Measurements from ENCODE around the gene RGS7. TPM values are rescaled to one million over a fixed set of nuclear protein-coding genes. Genes with fewer than 3 reads are reported as not detected.

Gene RGS7
- total RNA-seq, 2 donors from 2014 or later = not detected

DNA sequence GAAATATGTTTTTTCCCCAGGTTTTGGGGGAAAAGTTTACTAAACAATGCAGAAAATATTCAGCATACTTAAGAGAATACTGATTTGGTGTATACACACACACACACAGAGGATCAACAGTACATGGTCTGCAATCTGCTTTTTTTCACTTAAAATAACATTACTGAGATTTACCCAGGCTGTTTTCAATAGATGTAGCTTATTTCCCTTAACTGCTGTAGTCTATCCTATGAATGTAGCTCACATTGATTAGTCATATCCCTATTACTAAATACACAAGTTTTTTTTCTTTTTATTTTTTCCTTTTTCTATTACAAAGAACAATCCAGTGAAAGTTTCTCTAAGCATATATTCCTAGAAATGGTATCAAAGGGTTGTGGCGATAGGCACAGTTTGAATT, 478.4 kb downstream of the RGS7 start:
- TF ChIP-seq, protein P1, sequence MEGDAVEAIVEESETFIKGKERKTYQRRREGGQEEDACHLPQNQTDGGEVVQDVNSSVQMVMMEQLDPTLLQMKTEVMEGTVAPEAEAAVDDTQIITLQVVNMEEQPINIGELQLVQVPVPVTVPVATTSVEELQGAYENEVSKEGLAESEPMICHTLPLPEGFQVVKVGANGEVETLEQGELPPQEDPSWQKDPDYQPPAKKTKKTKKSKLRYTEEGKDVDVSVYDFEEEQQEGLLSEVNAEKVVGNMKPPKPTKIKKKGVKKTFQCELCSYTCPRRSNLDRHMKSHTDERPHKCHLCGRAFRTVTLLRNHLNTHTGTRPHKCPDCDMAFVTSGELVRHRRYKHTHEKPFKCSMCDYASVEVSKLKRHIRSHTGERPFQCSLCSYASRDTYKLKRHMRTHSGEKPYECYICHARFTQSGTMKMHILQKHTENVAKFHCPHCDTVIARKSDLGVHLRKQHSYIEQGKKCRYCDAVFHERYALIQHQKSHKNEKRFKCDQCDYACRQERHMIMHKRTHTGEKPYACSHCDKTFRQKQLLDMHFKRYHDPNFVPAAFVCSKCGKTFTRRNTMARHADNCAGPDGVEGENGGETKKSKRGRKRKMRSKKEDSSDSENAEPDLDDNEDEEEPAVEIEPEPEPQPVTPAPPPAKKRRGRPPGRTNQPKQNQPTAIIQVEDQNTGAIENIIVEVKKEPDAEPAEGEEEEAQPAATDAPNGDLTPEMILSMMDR (IDR thresholded peaks at IDR 0.05) = no peak
- H3K27ac ChIP-seq = no peak overlapping the region
- H3K4me1 ChIP-seq = no peaks in the 10 kb centered on the region
- no peaks in the 10 kb centered on the region for H3K36me3 ChIP-seq
- H3K4me3 ChIP-seq = no peak overlapping the region
- no peaks in the 10 kb centered on the region for H3K27me3 ChIP-seq
- DNase-seq (ENCODE audit: low spot score) = no peak
- H3K9me3 ChIP-seq = peaks cover 0 to 11% of the 10 kb centered on the region in 2 donors

DNA sequence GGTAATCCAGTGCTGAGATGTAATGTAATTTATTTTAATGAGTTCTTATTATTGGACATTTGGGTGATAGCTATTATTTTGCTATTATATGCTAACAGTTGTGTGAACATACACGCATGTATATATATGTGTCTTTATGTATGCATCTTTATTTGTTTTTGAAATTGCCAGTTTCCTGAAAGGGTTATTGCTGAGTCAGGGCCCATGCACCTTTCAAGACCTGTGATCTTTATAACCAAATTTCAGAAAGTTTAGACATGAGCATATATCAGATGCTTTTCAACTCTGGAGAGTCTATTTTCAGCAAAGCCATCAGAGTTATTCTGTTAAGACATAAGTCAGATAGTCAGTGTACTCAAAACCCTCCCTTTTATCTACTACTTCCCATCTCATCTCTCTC, 479.4 kb downstream of the RGS7 start:
- Histone ChIP-seq H3K4me1 (no peaks in the 10 kb centered on the region), H3K9me3 (peaks cover 0 to 14% of the 10 kb centered on the region in 2 donors), H3K4me3 (no peak overlapping the region), H3K27ac (no peak overlapping the region), H3K36me3 (no peaks in the 10 kb centered on the region), H3K27me3 (no peaks in the 10 kb centered on the region)
- TF ChIP-seq, protein P1 (IDR thresholded peaks at IDR 0.05) = no peak
- no peak for DNase-seq (ENCODE audit: low spot score)

GRCh38 chr1:240876071-240876470, 480.9 kb downstream of the RGS7 start:
- TF ChIP-seq, protein P1 (IDR thresholded peaks at IDR 0.05) = no peak
- no peak overlapping the region for H3K4me3 ChIP-seq
- H3K4me1 ChIP-seq = no peaks in the 10 kb centered on the region
- no peaks in the 10 kb centered on the region for H3K36me3 ChIP-seq
- no peaks in the 10 kb centered on the region for H3K27me3 ChIP-seq
- H3K9me3 ChIP-seq = peaks cover 0 to 14% of the 10 kb centered on the region in 2 donors
- DNase-seq (ENCODE audit: low spot score) = no peak
- H3K27ac ChIP-seq = no peak overlapping the region

DNA sequence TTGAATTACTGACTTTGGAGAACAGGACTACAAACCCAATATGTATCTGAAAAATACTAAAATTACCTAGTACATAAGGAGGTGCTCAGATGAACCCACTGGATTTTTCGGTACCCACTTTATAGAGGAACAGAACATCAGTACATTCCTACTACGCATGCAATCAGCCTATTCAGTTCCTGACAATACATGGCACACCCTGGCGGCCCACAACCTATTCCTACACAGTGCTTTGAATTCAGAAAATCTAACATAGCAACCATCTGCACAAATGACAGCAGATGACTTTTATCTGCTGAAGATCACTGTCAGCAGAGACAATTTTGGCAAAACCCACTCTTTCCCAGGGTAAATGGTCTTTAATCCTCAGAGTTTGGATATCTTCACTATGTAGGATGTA, 487.9 kb downstream of the RGS7 start:
- H3K27me3 ChIP-seq = no peaks in the 10 kb centered on the region
- TF ChIP-seq, protein P1 (IDR thresholded peaks at IDR 0.05) = no peak
- no peaks in the 10 kb centered on the region for H3K4me1 ChIP-seq
- no peak for DNase-seq (ENCODE audit: low spot score)
- no peak overlapping the region for H3K4me3 ChIP-seq
- no peak overlapping the region for H3K27ac ChIP-seq
- no peaks in the 10 kb centered on the region for H3K36me3 ChIP-seq
- peaks cover 0 to 7% of the 10 kb centered on the region in 2 donors for H3K9me3 ChIP-seq

GRCh38 chr1:240866724-240867123, 490.3 kb downstream of the RGS7 start:
- Histone ChIP-seq H3K27me3 (no peaks in the 10 kb centered on the region), H3K36me3 (no peaks in the 10 kb centered on the region), H3K27ac (no peak overlapping the region), H3K9me3 (no peaks in the 10 kb centered on the region), H3K4me1 (no peaks in the 10 kb centered on the region), H3K4me3 (no peak overlapping the region)
- TF ChIP-seq, protein P1 (IDR thresholded peaks at IDR 0.05) = no peak
- no peak for DNase-seq (ENCODE audit: low spot score)

GRCh38 chr1:240860023-240860422, 497.0 kb downstream of the RGS7 start:
- no peaks in the 10 kb centered on the region for H3K4me1 ChIP-seq
- no peak overlapping the region for H3K4me3 ChIP-seq
- no peak overlapping the region for H3K27ac ChIP-seq
- no peaks in the 10 kb centered on the region for H3K27me3 ChIP-seq
- no peaks in the 10 kb centered on the region for H3K36me3 ChIP-seq
- no peak for DNase-seq (ENCODE audit: low spot score)
- no peaks in the 10 kb centered on the region for H3K9me3 ChIP-seq
- TF ChIP-seq, protein P1 (IDR thresholded peaks at IDR 0.05) = no peak

Measured in right atrium auricular region (tissue), 2 donors.